ENCODE measurements around the gene STYXL1.
A peak's percentile ranks its signal among the peaks of the same experiment; 100 is the strongest.
"Not testable (repeated sequence)": the region's sequence is repeated elsewhere in the genome, so short reads cannot be mapped to it uniquely, and the experiment has no call there.

The STYXL1 gene, protein sequence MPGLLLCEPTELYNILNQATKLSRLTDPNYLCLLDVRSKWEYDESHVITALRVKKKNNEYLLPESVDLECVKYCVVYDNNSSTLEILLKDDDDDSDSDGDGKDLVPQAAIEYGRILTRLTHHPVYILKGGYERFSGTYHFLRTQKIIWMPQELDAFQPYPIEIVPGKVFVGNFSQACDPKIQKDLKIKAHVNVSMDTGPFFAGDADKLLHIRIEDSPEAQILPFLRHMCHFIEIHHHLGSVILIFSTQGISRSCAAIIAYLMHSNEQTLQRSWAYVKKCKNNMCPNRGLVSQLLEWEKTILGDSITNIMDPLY

GRCh38 chr7:76047811-76048667, at the start of gene STYXL1, which contains the start of gene MDH2:
TSS of gene STYXL1 (minus strand) at chr7:76048000. CDS start at chr7:76030523, 17,477 bp downstream.
TSS of gene MDH2 (plus strand) at chr7:76048106. CDS start at chr7:76048161, 55 bp downstream.
- peak; percentile 90 for DNase-seq (ENCODE audit: low spot score)

DNA sequence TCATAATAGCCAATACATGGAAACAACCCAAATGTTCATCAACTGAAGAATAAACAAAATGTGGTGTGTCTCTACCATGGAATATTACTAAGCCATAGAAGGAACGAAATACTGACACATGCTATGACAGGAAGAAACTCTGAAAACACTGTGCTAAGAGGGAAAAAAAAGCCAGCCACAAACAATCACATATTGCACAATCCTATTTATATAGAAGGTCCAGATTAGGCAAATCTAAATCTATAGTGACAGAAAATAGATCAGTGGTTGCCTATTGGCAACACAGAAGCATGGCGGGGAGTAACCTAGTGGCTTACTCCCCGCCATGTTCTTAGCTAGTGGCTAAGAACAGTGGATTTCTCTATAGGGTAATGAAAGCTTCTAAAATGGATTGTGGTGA, 48.1 kb upstream of the STYXL1 start:
- DNase-seq (ENCODE audit: low spot score), result no peak

DNA sequence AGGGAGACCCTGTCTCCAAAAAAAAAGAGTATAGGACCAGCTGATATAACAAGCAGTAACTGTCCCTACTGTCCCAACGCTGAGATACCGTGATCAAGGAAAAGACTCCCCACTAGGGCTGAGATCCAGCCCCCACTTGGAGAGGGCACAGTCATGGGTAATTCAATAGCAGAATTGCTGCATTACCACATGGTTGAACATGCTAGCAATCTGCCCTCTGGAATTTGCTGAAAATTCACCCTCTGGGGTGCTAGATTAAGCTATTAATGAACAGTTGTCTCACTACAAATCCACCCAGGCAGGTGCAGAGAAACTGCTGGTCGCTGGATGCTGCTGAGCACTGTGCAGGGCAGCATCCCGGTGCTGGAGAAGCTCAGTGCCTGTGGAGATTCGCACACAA, 46.5 kb upstream of the STYXL1 start:
- not testable (repeated sequence) for DNase-seq (ENCODE audit: low spot score)

DNA sequence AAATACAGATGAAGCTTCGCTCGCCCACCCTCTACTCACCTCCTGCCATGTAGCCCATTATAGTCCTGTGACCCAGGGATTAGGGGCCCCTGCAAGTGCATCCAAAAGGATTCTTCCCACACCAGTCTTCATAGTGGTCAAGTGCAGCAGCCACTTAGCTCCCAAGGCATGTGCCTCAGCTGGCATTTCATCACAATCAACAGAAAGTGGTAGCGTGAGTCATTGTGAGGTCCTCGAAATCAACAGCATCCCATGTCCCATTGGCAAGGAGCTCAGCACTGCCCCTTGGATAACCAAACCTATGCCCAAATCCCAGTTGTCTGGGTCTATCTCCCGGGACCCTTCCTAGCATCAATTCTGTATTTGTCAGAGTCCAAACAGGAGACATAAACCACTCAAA, 45.7 kb upstream of the STYXL1 start:
- not testable (repeated sequence) for DNase-seq (ENCODE audit: low spot score)

DNA sequence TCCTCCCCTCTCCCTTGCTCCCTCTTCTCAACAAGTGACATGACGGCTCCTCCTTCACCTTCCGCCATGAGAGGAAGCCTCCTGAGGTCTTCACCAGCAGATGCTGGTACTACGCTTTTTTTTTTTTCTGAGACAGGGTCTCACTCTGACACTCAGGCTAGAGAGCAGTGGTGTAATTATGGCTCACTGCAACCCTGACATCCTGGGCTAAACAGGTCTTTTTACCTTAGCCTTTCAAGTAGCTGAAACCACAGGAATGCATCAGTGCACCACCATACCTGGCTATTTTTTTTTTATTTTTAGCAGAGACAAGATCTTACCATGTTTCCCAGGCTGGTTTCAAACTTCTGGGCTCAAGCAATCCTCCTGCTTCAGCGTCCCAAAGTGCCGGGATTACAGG, 43.7 kb upstream of the STYXL1 start:
- no peak for DNase-seq (ENCODE audit: low spot score)

- DNase-seq (ENCODE audit: low spot score), result no peak
Observed at GRCh38 chr7:76089865-76090475, 42.2 kb upstream of the STYXL1 start.

DNA sequence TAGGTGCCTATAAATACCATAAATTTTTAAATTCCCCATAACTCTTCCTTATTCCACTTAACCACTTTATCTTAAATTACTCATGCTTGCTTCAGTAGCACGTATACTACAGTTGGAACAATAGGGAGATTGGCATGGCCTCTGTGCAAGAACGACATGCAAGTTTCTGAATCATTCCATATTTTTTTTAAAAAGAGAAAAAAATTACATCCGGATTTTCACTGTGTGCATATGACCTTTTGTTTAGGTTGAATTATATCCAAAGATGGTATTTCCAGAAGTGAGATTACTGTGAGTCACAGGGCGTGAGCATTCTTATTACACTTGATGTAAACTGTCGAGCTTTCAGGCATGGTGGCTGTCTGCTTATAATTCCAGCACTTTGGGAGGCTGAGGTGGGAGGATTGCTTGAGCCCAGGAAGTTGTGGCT, 39.6 kb upstream of the STYXL1 start:
- DNase-seq (ENCODE audit: low spot score), result not testable (repeated sequence)

DNA sequence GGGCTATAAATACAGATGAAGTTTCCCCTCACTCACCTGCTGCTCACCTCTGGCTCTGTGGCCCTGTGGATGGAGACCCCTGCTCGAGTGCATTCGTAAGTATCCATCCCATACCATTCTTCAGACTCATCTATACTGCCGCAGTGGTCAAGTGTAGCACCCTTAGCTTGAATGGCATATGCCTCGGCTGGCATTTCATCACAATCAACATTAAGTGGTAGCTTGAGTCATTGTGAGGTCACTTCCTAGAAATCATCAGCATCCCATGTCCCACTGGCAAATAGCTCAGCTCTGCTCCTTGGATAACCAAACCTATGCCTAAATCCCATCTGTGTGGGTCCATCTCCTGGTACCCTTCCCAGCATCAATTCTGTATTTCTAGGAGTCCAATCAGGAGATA, 38.3 kb upstream of the STYXL1 start:
- DNase-seq (ENCODE audit: low spot score), result no peak

- not testable (repeated sequence) for DNase-seq (ENCODE audit: low spot score)
Observed at GRCh38 chr7:76084115-76084514, 36.3 kb upstream of the STYXL1 start.

- no peak for DNase-seq (ENCODE audit: low spot score)
Observed at GRCh38 chr7:76080204-76080603, 32.4 kb upstream of the STYXL1 start.

GRCh38 chr7:76077435-76077834, 29.6 kb upstream of the STYXL1 start:
- DNase-seq (ENCODE audit: low spot score), result no peak

DNA sequence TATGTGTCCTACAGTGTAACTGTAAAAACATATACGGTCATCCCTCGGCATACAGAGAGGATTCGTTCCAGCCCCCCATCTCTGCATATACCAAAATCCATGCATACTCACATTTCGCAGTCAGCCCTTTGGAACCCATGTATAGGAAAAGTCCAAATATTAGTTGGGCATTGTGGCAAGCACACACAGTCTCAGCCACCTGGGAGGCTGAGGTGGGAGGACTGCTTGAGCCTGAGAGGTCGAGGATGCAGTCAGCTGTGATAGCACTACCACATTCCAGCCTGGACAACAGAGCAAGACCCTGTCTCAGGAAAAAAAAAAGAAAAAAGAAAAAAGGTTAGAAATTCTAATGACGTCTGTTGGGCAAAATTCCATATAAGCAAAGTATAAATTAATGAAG, 29.2 kb upstream of the STYXL1 start:
- DNase-seq (ENCODE audit: low spot score), result no peak

DNA sequence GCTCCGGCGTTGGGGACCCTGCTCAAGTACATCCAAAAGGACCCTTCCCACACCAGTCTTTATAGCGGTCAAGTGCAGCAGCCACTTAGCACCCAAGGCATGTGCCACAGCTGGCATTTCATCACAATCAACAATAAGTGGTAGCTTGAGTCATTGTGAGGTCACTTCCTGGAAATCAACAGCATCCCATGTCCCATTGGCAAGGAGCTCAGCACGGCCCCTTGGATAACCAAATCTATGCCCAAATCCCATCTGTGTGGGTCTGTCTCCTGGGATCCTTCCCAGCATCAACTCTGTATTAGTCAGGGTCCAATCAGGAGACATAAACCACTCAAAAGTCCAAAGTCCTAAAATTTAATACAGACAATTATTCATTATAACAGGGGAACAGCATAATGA, 27.2 kb upstream of the STYXL1 start:
- no peak for DNase-seq (ENCODE audit: low spot score)

DNA sequence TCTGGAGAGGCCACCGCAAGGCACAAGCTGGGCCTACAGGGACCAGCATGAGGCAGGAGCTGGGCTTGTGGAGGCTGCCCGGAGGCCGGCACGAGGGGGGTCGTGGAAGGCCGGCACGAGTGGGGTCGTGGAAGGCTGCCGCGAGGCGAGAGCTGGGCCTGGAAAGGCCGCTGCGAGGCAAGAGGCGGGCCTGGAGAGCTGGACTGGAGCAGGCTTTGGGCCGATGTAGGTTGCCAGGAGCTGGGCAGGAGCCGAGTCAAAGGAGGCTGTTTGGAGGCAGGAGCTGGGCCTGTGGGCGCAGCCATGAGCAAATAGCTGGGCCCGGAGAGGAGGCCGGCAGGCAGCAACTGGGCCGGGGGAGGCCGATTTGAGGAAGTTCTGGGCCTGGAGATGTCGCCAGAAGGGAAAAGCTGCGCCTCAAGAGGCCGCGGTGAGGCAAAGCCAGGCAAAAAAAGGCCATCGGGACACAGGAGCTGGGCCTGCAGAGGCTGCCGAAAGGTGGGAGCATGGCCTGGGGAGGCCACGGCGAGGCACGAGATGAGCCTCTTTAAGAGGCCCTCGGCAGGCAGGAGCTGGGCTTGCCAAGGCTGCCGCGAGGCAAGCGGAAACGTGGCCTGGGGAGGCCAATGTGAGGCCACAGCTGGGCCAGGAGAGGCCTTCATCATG, 26.6 kb upstream of the STYXL1 start:
- no peak for DNase-seq (ENCODE audit: low spot score)

DNA sequence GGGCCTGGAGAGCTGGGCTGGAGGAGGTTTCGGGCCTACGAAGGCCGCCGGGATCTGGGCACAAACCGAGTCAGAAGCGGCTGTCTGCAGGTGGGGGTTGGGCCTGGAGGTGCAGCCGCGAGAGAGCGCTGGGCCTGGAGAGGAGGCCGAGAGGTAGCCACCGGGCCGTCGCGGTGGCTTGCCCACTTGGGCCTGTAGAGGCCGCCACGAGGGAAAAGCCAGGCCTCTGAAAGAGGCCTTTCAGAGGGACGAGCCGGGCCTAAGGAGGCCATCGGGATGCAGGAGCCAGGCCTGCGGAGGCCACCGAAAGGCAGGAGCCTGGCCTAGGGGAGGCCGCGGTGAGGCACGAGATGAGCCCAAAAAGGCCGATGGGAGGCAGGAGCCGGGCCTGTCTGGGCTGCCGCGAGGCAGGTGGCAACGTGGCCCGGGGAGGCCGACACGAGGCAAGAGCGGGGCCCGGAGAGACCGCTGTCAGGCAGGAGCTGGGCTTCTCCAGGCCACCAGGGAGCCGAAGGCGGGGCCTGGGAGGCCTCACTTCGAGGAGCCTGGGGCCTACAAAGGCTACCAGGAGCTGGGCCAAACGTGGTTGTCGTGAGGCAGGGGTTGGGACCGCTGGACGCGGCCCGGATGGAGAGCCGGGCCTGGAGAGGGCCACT, 25.7 kb upstream of the STYXL1 start:
- DNase-seq (ENCODE audit: low spot score), result no peak

GRCh38 chr7:76072243-76073148, 24.7 kb upstream of the STYXL1 start:
- no peak for DNase-seq (ENCODE audit: low spot score)

GRCh38 chr7:76071316-76072242, 23.8 kb upstream of the STYXL1 start:
- no peak for DNase-seq (ENCODE audit: low spot score)

GRCh38 chr7:76069238-76069638, 21.4 kb upstream of the STYXL1 start:
- no peak for DNase-seq (ENCODE audit: low spot score)

- DNase-seq (ENCODE audit: low spot score), result no peak
Observed at GRCh38 chr7:76066716-76067503, 19.1 kb upstream of the STYXL1 start.
